Measurements from ENCODE around the gene FOXK2.

The FOXK2 gene

DNA sequence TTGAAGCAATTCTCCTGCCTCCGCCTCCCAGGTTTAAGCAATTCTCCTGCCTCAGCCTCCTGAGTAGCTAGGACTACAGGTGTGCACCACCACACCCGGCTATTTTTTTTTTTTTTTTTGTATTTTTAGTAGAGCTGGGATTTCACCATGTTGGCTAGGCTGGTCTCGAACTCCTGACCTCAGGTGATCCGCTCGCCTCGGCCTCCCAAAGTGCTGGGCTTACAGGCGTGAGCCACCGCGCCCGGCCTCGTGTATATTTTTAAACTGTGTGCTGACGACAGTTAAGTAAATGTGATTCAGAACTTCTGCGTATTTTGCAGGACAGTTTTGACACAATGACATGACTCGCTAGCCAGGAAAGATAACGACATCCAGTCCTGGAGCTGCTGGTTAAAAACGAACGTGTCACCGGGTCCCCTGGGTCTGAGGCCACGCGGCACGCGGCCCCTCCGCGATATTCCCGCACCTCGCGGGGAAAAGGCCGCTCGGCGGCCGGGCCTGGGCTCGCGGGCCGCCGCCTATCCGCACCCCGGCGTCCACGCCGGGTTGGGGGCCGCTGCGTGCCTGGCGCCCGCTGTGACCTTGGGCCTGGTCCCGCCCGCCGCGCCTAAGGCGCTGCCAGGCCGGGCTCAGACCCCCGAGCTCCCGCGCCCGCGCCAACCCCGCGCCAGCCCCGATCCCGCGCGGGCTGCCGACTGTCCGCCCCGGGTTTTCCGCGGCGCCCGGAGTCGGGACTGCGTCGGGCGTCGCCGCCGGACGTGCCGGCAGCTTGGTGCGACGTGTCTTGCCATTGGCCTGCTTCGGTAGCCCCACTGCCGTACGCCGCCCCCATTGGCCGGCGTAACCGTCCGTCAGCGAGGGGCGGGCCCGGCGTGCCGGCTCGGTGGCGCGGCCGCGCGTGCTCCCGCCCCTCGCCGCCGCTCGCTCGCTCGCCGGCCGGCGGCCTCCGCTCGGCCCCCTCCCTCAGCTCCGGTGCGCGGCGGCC lies at the start of gene FOXK2:
Gene FOXK2, plus strand, starts transcription at position 907 of the 985 bp plus-strand sequence. CDS start 157 bp downstream, outside the sequence.
- peak; percentile 95 for DNase-seq

DNA sequence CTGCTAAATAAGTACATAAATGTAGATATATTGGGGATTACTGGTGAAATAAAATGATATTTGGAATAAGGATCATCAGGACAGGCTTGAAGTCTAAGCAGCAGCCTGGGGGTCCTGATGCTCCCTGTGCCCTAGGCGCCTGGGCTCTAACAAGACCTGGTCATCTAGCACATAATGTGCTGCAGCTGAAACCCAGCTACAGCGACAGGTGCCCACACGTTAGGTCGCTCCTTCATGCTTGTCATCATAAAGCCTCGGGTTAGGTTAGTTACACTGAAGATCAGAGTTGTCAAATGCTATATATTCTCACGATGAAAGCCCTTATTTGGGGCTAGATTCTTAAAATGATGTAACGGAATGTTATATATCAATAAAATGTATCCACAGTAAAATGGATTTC lies 49.5 kb upstream of the FOXK2 start:
- no peak for DNase-seq

DNA sequence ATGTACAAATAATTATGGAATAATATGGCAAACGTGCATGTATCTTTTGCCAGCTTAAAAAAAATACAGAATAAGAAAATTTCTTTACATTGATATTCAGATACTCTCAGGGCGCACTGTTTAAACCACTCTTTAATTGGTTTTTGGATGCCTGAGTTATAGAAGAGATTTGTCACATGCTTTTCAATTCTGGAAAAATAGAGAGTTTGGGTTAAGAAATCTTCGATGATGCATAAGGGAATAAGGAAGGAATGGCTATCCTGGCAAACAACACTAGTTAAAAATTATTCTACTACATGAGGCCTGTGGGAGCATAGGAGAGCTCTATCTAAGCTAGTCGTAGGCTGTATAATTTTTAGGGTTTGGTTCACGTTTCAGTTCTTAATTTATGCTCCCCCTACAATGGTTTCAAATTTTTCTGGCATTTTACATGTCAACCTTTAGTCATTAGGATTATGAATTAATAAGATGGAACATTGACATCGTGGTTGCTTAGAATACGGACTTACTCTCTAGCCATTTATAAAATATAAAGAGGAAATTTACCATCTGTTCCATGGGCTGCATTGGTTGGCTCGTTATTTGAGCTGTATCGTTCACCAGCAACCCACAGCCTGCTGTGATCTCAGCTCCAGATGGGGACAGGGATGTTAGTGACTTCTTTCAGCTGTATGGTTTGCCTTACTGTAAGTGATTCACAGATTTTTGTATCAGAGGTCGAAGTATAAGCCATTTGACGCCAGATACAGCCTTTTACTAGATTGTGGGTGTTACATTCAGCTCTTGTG lies 45.1 kb upstream of the FOXK2 start:
- no peak for DNase-seq

DNA sequence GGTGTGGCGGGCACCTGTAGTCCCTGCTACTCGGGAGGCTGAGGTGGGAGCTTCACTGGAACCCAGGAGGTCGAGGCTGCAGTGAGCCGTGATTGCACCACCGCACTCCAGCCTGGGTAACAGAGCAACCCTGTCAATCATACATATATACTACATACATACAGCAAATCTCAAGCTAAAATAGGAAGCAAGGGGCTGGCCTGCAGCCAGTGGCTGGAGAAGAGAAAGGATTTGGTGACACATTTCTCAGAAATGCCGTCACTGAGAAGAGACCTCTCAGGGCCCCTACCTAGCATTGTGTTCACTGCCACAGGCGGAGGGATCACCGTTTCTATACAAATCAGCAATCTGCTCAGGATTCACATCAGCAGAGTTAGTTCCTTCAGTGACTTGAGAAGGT lies 44.1 kb upstream of the FOXK2 start:
- DNase-seq = no peak

DNA sequence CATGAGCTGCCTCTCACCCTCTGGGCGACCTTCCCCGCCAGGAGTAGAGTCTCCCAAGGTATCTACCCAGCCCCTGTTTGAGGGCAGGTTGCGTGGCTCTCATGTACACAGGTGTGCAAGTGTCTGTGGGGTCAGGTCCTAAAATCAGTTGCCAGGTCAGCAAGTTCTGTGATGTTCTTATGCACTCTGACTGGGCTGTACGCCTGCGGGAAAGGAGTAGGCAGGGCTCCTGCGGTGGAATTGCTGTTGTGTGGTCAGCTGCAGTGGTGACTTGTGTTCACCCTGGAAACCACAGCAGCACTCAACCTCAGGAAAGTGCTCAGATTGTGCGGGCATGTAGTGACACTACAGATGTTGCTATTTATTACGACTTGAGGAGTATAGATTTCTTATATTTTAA lies 41.6 kb upstream of the FOXK2 start:
- no peak for DNase-seq

DNA sequence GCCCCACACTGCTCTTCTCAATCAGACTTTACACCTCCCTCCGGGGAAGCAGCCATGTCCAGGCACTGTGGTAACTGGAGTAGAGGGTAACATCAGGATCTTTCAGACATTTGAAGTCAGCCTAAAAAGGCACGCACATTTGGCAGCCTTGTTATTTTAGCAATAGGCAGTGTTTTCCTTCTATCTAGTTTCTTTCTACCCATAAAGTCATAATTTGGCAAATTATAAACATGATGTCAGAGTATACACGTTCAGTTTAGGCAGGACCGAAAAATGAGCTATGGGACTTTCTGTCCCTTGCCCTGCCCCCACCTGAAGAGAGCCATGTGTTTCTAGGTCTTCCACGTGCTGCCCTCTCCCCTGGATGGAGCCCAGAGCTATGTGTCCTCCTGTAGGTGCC lies 39.9 kb upstream of the FOXK2 start:
- no peak for DNase-seq

DNA sequence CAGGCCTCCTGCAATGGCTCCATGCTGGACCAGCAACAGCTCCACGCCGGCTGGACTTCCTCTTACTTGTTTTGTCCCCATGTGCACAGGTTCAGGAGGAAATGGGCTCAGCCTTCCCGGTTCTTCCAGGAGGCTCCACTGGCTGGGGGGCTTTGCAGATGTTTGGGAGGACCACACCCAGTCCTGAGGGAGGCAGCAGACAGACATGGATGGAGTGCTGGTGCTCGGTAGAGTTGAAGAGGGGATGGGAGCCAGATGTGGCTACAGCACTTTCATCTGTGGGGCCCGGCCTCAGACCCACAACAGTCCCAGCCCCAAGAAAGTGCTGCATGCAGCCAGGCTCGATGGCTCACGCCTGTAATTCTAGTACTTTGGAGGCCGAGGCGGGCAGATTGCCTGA lies 39.2 kb upstream of the FOXK2 start:
- no peak for DNase-seq

DNA sequence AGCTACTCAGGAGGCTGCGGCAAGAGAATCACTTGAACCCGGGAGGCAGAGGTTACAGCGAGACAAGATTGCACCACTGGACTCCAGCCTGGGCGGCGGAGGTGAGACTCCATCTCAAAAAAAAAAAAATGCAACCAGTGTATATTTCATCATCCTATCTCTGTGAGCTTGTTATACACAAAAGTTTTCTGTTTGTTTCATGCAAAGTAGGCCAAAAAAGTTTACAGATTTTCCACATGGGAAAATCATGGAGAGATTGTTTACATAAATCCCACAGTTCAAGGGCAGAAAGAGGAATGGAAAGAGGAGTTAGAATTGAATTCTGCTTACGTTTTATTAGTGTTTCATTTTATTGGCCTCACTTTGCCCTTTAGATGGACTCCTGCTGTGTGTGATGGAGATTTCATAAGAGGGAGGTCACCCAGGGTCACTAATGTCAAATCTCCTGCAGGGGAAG lies 36.3 kb upstream of the FOXK2 start:
- no peak for DNase-seq

DNA sequence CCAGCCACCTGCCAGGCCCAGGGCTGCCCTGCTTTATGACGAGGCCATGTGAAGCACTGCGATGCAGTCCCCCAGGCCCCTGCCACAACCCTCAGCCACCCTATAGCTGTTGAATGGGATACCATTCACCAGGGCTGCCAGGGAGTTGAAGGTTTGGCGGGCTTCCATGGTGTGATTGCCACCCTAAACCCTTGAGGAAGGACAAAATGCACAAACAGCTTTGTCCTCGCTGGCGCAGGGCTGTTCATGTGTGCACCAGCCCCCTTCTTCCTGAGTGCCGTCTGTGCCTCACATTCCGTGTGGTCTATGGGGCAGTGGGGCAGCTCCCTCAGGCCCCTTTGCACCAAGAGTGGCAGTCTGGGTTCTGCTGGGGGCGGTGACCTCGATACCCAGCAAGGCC lies 35.7 kb upstream of the FOXK2 start:
- no peak for DNase-seq

DNA sequence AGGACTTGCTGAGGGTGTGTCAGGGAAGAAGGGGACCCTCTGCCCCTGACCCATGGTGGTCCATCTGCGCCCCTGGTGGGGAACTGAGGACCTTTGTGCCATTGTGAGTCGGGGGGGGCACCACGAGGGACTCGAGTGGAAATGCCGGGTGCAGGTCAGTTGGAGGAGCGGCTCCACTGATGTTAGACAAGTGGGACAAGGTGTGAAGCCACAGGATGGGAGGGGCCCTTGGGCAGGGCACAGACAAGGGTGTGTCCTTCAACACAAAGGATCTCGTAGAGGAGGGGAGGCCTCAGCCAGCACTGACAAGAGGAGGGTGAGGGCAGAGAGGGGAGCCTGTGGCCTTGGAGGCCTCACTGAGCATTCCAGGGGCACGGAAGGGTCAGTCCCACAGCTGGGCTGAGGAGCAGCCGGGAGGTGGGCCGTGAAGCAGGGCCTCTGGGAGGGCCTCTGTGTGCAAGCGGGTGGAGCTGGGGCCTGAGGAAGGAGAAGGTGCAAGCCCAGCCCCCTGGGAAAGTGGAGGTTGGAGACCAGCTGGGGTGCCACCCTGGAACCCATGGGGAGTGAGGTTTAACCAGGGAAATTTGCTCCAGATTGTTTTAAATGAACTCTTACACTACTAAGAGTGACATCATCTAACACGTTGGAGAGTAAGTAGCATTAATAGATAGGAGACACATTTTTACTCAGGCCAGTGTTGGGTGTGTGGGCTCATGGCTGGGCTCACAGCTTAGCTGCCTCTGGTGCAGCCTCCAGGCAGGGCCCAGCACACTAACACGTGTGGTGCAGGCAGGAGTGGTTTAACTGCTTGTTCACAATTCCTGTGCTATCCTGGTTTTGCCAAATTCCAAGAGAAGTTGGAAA lies 33.1 kb upstream of the FOXK2 start:
- no peak for DNase-seq

DNA sequence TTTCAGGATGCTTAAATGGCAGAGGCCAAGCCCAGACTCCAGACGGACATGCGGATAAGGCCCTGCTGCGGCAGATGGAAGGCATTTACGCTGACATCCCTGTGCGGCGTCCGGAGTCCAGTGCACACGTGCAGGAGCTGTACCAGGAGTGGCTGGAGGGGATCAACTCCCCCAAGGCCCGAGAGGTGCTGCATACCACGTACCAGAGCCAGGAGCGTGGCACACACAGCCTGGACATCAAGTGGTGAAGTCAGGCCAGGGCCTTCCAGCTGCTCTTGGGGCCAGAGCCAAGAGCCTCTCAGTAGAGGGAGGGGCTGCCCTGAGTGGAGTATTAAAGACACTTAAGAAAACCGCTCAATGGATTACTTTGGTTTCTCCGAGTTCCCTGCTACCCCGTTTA lies 31.6 kb upstream of the FOXK2 start:
- DNase-seq = no peak

DNA sequence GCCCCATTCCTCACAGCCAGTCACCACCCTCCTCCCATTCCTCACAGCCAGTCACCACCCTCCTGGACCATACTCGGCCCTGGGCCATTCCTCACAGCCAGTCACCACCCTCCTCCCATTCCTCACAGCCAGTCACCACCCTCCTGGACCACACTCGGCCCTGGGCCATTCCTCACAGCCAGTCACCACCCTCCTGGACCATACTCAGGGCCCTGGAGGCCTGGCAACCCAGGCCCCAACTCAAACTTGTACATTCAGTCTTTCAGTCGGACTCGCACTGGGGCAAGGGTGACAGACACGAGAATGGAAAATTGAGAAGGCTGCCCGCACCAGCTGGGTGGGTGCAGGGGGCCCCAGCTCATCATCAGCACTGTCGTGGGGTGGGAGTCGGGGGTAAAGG lies 30.4 kb upstream of the FOXK2 start:
- no peak for DNase-seq

DNA sequence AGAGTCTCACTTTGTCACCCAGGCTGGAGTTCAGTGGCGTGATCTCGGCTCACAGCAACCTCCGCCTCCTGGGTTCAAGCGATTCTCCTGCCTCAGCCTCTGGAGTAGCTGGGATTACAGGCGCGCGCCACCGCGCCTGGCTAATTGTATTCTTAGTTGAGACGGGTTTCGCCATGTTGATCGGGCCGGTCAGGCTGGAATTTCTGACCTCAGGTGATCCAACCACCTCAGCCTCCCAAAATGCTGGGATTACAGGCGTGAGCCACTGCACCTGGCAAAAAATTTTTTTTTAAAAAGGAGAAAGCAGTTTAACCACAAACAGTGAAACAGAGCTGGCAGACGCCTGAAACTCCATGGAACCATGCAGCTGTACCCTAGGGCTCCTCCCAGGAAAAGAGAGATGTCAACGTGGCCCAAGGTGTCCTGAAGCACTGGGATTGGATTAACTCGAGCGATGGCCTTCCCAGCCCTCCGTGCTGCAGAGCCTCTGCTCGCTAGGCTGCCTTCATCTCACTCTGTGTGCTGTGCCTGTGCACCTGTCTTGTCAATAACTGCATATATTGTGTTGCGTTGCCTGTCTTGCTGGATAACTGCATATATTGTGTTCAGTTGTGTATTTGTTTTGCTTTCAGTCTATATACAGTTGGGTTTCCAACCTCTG lies 29.6 kb upstream of the FOXK2 start:
- DNase-seq = no peak

DNA sequence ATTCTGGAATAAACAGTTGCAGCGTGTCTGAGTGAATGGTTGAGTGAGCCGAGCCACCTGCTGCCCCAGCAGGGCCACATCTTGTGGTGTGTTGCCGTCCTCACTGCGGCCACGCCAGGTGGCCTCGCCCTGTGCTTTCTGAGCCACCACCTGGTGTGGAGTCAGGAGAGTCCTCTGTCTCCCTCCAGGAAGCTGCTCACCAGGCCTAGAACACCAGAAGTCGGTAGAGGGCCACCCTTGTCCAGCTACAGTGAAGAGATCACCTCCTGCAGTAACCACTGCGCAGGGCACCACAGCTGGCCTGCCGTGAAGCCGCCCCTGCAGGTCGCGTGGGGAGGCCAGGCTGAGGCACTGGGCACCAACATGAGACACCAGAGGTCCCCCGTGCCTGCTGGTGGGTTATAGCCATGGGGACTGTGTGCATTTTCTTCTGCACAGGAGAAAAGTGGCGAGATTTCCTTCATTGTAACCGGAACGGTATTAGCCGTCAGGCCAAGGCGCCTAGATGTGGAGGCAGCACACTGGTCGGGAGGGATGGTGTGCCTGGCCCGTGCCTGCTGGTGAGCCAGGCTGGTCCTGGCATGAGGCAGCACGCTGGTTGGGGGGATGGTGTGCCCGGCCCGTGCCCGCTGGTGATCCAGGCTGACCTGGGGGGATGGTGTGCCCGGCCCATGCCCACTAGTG lies 28.9 kb upstream of the FOXK2 start:
- no peak for DNase-seq

DNA sequence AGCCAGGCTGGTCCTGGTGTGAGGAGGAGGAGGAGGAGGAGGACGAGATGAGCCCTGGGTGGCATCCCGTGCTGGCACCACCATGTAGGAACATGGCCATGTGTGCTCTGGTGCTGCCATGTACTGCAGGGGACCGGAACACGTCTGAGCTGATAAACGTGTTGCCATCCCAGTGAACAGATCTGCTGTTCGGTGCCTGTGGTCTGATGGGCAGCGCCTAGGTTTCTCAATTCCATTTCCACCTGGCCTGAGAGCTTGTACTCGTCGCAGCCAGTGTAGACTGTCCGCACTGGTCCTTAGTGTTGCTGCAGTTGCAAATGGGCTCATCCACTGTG lies 28.4 kb upstream of the FOXK2 start:
- no peak for DNase-seq

DNA sequence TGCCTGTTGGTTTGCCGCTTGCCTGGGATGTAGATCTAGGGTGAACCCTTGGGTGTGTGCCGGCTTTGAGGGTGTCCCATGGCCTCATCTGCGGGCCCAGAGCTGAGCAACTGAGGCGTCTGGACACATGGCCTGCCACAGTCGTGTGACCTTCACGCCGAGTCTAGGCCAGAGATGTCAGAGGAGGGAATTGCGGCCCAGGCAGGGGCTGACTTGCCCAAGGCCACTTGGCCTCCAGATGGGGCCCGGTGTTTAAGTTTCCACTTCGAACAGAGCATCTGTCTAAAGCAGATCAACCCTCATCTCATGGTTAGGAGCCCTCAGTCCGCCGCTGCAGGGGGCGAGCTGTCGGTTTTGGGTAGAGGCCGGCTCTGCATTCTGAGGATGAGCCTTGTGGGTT lies 28.0 kb upstream of the FOXK2 start:
- DNase-seq = no peak

DNA sequence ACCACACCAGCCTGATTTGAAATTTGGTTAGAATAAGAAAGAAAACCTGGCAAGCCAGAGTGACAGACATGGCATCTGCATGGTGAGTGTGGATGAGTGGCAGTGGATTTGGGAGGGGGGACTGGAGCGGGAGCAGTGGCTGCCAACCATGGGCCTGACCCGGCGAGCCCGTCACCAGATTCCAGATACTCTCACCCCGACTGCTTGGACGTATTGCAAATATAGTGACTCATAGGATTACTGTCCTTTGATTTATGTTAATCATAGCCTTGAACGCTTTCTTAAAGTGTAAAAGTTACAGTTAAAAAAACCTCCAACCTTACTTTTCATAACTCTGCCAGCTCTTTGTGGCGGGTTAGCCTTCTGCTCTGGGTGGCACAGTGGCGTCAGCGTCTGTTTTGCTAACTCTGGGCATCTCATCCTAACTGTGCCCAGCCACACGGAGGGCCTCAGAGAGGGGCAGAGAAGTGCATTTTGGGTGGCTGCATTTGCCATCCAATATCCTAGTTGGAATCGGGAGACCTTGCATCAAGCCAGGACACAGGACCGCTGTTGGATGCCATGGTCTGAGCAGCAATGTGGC lies 26.8 kb upstream of the FOXK2 start:
- no peak for DNase-seq

DNA sequence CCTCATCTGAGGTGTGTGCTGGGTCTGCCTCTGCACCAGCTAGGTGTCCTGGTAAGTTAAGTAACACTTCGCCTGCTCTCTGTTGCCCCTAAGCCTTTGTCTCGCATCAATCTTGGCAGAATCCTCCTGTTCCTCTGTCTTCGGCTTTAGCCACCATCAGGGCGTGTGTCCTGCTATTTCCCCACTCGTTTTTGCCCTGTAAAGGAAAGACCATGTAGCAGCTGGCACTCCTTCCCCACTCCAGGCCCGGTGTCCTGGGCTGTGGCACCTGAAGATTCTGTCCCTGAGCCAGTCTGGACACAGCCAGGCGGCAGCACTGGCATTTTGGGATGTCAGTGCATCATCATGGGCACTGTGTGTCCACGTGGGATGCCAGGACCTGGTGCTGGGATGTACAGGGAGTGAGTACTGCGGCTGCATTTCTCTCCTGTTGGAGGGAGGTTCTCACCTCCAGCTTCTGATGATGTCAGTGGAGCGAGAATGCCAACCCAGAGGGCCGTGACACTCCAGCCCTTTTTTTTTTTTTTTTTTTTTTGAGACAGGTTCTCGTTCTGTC lies 26.2 kb upstream of the FOXK2 start:
- DNase-seq = no peak

DNA sequence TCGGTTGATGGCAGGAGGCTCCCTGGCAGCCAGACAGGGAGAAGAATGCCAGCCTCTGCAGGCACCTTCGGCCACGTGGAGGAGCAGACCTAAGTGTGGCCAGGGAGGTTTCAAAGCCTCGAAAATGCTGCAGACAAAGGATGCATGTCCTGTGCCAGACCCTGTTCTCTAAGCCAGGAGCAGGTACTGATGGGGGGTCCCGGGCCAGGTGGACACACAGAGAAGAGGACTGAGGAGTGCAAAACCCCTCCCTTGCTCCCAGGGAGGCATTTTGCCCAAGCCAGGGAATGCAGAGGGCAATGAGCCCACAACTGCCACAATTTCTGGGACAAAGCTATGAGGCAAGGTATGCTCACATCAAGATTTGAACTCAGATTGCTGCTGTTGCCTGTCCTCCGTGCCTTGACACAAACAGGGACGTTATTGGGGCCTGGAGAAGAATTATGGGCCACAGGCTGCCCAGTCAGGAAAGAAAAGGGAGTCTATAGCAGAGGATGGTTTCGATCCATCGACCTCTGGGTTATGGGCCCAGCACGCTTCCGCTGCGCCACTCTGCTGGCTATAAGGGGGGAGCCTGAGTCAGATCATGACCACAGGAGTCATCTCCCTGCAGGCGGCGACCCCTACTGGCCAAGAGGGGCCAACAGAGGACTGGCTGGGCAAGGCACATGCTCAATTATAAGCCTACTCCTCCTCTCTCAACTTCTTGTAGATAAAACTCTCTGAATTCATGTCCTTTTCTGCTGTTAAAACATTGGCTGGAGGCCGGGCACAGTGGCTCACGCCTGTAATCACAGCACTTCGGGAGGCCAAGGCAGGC lies 25.1 kb upstream of the FOXK2 start:
- peak; percentile 91 for DNase-seq

DNA sequence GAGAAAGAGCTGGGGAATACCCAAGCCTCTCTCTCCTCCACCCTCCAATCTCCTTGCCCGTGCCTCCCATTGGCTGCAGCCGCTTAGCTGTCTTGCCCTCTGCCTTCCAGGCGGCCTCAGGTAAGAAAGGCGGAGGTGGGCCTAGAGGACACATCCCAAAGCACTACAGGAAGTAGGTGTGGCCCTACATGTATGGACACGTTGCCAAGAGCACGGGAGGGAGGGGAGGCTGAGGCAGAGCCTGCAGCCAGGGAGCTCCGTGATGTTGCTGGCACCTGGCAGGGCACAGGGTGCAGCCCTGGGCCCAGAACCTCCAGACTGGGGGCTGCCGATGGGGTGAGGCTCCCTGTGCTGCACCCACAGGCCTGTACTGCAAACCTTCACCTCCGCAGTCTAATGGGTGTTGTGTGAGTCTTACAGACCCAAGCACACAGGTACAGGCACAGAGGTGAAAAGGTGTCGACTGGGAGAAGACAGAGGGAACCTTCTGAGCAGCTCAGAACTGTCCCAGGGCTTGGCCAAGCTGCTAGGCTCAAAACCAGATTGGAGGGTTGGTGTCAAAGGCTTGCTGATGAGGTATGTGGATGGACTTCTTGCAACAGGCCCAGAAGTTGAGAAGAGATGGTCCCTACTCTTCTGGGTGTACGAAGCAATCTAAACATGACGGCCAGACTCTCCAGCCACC lies 23.5 kb upstream of the FOXK2 start:
- DNase-seq = no peak
